Measurements from ENCODE around the gene ZBTB3. TPM values are rescaled to one million over a fixed set of nuclear protein-coding genes. Genes with fewer than 3 reads are reported as not detected.

The ZBTB3 gene
- total and polyA plus RNA-seq, 9 of the 15 experiments (the other 6 are each of a cell fraction or from before 2014, with no cell fraction given): 1.9 to 10.0 (median 4.9) TPM

- TF ChIP-seq CTBP1 (IDR thresholded peaks at IDR 0.05; ENCODE audit: borderline replicate concordance) (peak; percentile 64), JUN (IDR thresholded peaks at IDR 0.05; ENCODE audit: borderline replicate concordance, low read depth, low read length) (no peak), JUN (CRISPR knock-in tag; IDR thresholded peaks at IDR 0.05; ENCODE audit: borderline replicate concordance) (peak; percentile 87; the same call in 1 of the 2 replicates), RERE (CRISPR knock-in tag; IDR thresholded peaks at IDR 0.05; ENCODE audit: borderline replicate concordance) (no peak), ZEB2 (IDR thresholded peaks at IDR 0.05) (no peak), ZNF445 (CRISPR knock-in tag; IDR thresholded peaks at IDR 0.05; ENCODE audit: low read depth) (no peak), FOXA3 (CRISPR knock-in tag; conservative IDR thresholded peaks at IDR 0.05 in 1 of 2, IDR thresholded peaks at IDR 0.05 in 1 of 2) (peak in 1 of 2 experiments; percentile 39; a peak in 1 of 4 replicates), NFYB (IDR thresholded peaks at IDR 0.05; ENCODE audit: extremely low read depth, insufficient read length) (no peak), ZNF639 (CRISPR knock-in tag; conservative IDR thresholded peaks at IDR 0.05 in 1 of 2, IDR thresholded peaks at IDR 0.05 in 1 of 2) (peak in 1 of 2 experiments; percentile 77; a peak in 2 of 4 replicates), ELF4 (CRISPR knock-in tag; IDR thresholded peaks at IDR 0.05) (no peak), ETV1 (tag; conservative IDR thresholded peaks at IDR 0.05; ENCODE audit: low read depth) (0 out of 2 replicates have a peak, but pooled peaks have one; percentile 47), CEBPB (tag; IDR thresholded peaks at IDR 0.05) (no peak), ZBTB1 (CRISPR knock-in tag; IDR thresholded peaks at IDR 0.05; ENCODE audit: borderline replicate concordance, low read depth) (no peak), RBFOX2 (IDR thresholded peaks at IDR 0.05; ENCODE audit: low read depth, low read length) (peak; percentile 69), ZNF3 (CRISPR knock-in tag; IDR thresholded peaks at IDR 0.05) (peak; percentile 67; the same call in 1 of the 2 replicates), ELF2 (CRISPR knock-in tag; IDR thresholded peaks at IDR 0.05) (peak; percentile 37; the same call in 1 of the 2 replicates), PATZ1 (CRISPR knock-in tag; IDR thresholded peaks at IDR 0.05; ENCODE audit: borderline replicate concordance) (peak; percentile 71; the same call in 1 of the 2 replicates)
Observed at GRCh38 chr11:62705880-62706849, 47.8 kb downstream of the ZBTB3 start (continued).

Measured in K562 (cell line).